ENCODE data around the gene ZNF594. TPM values are rescaled to one million over a fixed set of nuclear protein-coding genes. Genes with fewer than 3 reads are reported as not detected.
"Not testable (repeated sequence)": the region's sequence is repeated elsewhere in the genome, so short reads cannot be mapped to it uniquely, and the experiment has no call there.

Gene ZNF594
- total and polyA plus RNA-seq, 4 donors, result 1.6 to 14.4 (median 5.0) TPM

DNA sequence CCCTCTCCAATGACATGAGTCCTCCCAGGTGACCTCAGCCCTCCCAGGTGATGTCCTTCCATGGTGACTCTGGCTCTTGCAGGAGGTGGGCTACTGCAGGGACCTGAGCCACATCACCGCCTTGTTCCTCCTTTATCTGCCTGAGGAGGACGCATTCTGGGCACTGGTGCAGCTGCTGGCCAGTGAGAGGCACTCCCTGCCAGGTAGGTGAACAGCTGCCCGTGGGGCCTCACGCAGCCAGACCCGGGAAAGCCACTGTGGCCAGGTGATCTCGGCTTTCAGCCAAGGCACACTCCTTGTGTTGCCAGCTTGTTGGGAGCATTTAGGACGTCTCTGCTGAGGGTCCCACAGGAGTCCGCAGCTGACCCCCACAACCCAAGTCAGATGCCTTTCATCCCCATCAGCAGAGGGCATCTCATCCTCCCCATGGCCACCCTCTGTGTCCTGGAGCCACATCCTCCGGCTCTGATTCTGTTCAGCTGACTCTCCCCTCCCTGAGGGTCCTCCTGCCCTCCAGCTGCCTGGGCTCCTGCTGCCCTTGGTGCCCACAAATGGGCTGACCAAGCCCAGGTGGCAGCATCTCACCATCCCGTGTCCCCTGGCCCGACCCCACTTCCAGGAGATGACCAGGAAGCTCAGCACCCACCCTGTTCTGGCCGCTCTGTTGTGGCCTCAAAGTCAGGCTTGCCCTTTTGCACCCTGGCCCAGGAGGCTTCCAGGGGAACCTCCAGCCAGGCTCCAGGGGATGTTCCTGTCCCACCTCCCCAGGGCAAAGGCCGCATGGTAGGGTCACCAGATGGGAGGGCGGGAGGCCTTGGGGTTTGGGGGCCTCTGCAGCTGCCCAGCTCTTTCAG, 55.7 kb downstream of the ZNF594 start:
- H3K36me3 ChIP-seq (ENCODE audit: control insufficient read depth in 4 of 4, insufficient read depth in 4 of 4, low read length in 4 of 4), result no peaks in the 10 kb centered on the region
- H3K9me3 ChIP-seq (ENCODE audit: control insufficient read depth in 4 of 4, insufficient read depth in 3 of 4, low read length in 3 of 4), result peaks cover 0 to 2% (median 0%) of the 10 kb centered on the region in 4 donors
- H3K27me3 ChIP-seq (ENCODE audit: control insufficient read depth in 3 of 3, insufficient read depth in 3 of 3, low read length in 2 of 3), result no peaks in the 10 kb centered on the region
- H3K9ac ChIP-seq (ENCODE audit: insufficient read depth in 1 of 2, low read length in 2 of 2), result no peak overlapping the region
- no peaks in the 10 kb centered on the region for H3K4me1 ChIP-seq (ENCODE audit: control insufficient read depth in 5 of 5, insufficient read depth in 5 of 5, low read length in 5 of 5)
- 81 to 93% methylated on average over 14 of the region's 14 CpGs for WGBS, 2 donors
- no peak for TF ChIP-seq CTCF (IDR thresholded peaks at IDR 0.05; ENCODE audit: control extremely low read depth, extremely low read depth)
- DNase-seq (no peak), ATAC-seq (ENCODE audit: insufficient read depth, low FRiP score) (no peak)
- H3K27ac ChIP-seq (ENCODE audit: low read depth in 1 of 2, low read length in 1 of 2), result no peak overlapping the region
- no peak overlapping the region for H3K4me3 ChIP-seq

DNA sequence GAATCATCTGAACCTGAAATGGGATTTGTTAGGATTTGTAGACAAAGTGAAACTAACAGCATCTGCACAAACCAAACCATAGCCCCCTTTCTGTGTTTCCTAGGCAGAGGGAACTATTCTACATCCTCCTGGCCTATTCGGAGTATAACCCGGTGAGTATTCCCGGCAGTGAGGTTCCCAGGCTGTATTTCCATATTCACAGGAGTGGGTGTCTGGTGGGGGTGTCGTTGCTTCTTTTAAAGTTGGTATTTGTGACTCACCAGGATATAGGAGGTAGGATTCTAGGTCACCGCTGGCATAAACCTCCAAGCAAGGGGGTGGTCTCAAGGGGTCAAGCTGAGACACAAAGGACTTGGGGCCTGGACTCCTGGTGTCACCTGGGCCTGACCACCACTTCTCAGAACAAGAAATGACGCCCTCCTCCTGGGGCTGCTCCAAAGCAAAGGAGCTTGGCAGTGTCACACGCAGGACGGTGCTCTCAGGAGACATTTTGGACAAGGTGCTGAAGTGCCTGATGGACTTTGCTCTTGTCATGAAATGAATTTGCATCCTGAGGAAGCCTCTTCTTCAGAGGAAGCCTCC, 56.4 kb downstream of the ZNF594 start:
- not testable (repeated sequence) for DNase-seq

GRCh38 chr17:5134571-5134970, 57.1 kb downstream of the ZNF594 start:
- not testable (repeated sequence) for H3K36me3 ChIP-seq (ENCODE audit: control insufficient read depth in 4 of 4, insufficient read depth in 4 of 4, low read length in 4 of 4); H3K27me3 ChIP-seq (ENCODE audit: control insufficient read depth in 3 of 3, insufficient read depth in 3 of 3, low read length in 2 of 3); H3K9ac ChIP-seq (ENCODE audit: insufficient read depth in 1 of 2, low read length in 2 of 2); H3K4me3 ChIP-seq; H3K27ac ChIP-seq (ENCODE audit: low read depth in 1 of 2, low read length in 1 of 2); DNase-seq; H3K4me1 ChIP-seq (ENCODE audit: control insufficient read depth in 5 of 5, insufficient read depth in 5 of 5, low read length in 5 of 5); ATAC-seq (ENCODE audit: insufficient read depth, low FRiP score); H3K9me3 ChIP-seq (ENCODE audit: control insufficient read depth in 4 of 4, insufficient read depth in 3 of 4, low read length in 3 of 4)
- WGBS, 2 donors, result 84 to 89% methylated on average over 11 of the region's 11 CpGs

More for the DNA sequence above, 56.4 kb downstream of the ZNF594 start:
- H3K9ac ChIP-seq (ENCODE audit: insufficient read depth in 1 of 2, low read length in 2 of 2); ATAC-seq (ENCODE audit: insufficient read depth, low FRiP score); H3K4me3 ChIP-seq; H3K9me3 ChIP-seq (ENCODE audit: control insufficient read depth in 4 of 4, insufficient read depth in 3 of 4, low read length in 3 of 4); H3K36me3 ChIP-seq (ENCODE audit: control insufficient read depth in 4 of 4, insufficient read depth in 4 of 4, low read length in 4 of 4); H3K4me1 ChIP-seq (ENCODE audit: control insufficient read depth in 5 of 5, insufficient read depth in 5 of 5, low read length in 5 of 5); H3K27me3 ChIP-seq (ENCODE audit: control insufficient read depth in 3 of 3, insufficient read depth in 3 of 3, low read length in 2 of 3); H3K27ac ChIP-seq (ENCODE audit: low read depth in 1 of 2, low read length in 1 of 2): not testable (repeated sequence)
- WGBS, 2 donors, result 82 to 95% methylated on average over 8 of the region's 8 CpGs

DNA sequence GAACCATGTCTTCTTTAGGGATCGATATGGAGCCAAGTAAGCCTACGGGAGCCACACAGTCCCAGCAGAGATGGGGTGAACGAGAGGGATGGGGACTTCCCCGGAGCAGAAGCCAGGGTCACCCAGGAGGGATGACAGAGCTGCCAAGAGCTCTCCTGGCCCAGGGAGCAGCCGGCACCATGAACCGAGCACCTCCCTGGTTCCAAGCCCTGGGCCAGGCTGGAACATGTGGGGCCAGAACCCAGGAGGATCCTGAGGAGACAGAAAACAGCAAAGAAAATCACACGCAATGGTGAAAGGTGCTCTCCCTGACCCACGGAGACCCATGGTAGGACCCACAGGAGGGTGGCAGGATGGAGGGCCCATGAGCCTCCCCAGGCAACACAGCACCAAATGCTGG, 57.7 kb downstream of the ZNF594 start:
- H3K4me3 ChIP-seq; H3K27me3 ChIP-seq (ENCODE audit: control insufficient read depth in 3 of 3, insufficient read depth in 3 of 3, low read length in 2 of 3); H3K9me3 ChIP-seq (ENCODE audit: control insufficient read depth in 4 of 4, insufficient read depth in 3 of 4, low read length in 3 of 4); ATAC-seq (ENCODE audit: insufficient read depth, low FRiP score); DNase-seq; H3K4me1 ChIP-seq (ENCODE audit: control insufficient read depth in 5 of 5, insufficient read depth in 5 of 5, low read length in 5 of 5); H3K36me3 ChIP-seq (ENCODE audit: control insufficient read depth in 4 of 4, insufficient read depth in 4 of 4, low read length in 4 of 4); H3K27ac ChIP-seq (ENCODE audit: low read depth in 1 of 2, low read length in 1 of 2); H3K9ac ChIP-seq (ENCODE audit: insufficient read depth in 1 of 2, low read length in 2 of 2): not testable (repeated sequence)
- WGBS, 2 donors, result 88 to 89% methylated on average over 8 of the region's 8 CpGs

DNA sequence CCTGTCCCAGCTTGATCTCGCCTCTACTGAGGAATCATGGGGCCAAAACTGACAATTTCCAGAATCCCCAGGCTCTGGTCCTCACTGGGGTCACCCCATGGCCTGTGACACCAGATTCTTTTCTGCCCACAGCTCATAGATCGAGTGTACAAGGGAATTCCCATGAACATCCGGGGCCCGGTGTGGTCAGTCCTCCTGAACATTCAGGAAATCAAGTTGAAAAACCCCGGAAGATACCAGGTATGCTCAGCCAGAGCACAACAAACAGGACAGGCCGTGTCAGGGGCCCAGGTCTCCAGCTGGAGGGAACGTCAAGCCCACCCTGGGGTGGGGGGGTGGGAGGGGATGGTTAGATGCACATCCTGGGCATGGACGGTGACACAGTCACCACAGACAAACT, 58.4 kb downstream of the ZNF594 start:
- Histone ChIP-seq H3K4me1 (ENCODE audit: control insufficient read depth in 5 of 5, insufficient read depth in 5 of 5, low read length in 5 of 5) (no peaks in the 10 kb centered on the region), H3K4me3 (no peak overlapping the region), H3K27me3 (ENCODE audit: control insufficient read depth in 3 of 3, insufficient read depth in 3 of 3, low read length in 2 of 3) (no peaks in the 10 kb centered on the region), H3K27ac (ENCODE audit: low read depth in 1 of 2, low read length in 1 of 2) (no peak overlapping the region), H3K9me3 (ENCODE audit: control insufficient read depth in 4 of 4, insufficient read depth in 3 of 4, low read length in 3 of 4) (peaks cover 0 to 2% (median 0%) of the 10 kb centered on the region in 4 donors), H3K9ac (ENCODE audit: insufficient read depth in 1 of 2, low read length in 2 of 2) (no peak overlapping the region), H3K36me3 (ENCODE audit: control insufficient read depth in 4 of 4, insufficient read depth in 4 of 4, low read length in 4 of 4) (no peaks in the 10 kb centered on the region)
- WGBS, 2 donors, result 75 to 87% methylated on average over 8 of the region's 8 CpGs
- no peak for TF ChIP-seq CTCF (IDR thresholded peaks at IDR 0.05; ENCODE audit: control extremely low read depth, extremely low read depth)
- ATAC-seq (ENCODE audit: insufficient read depth, low FRiP score) (no peak), DNase-seq (no peak)

- not testable (repeated sequence) for H3K4me3 ChIP-seq; H3K27ac ChIP-seq (ENCODE audit: low read depth in 1 of 2, low read length in 1 of 2); H3K9ac ChIP-seq (ENCODE audit: insufficient read depth in 1 of 2, low read length in 2 of 2); H3K9me3 ChIP-seq (ENCODE audit: control insufficient read depth in 4 of 4, insufficient read depth in 3 of 4, low read length in 3 of 4); H3K4me1 ChIP-seq (ENCODE audit: control insufficient read depth in 5 of 5, insufficient read depth in 5 of 5, low read length in 5 of 5); H3K36me3 ChIP-seq (ENCODE audit: control insufficient read depth in 4 of 4, insufficient read depth in 4 of 4, low read length in 4 of 4); DNase-seq; ATAC-seq (ENCODE audit: insufficient read depth, low FRiP score); H3K27me3 ChIP-seq (ENCODE audit: control insufficient read depth in 3 of 3, insufficient read depth in 3 of 3, low read length in 2 of 3)
- 93 to 94% methylated on average over 15 of the region's 15 CpGs for WGBS, 2 donors
These were observed 59.0 kb downstream of the ZNF594 start for GRCh38 chr17:5132503-5133225.

Data from lung (tissue), 12 donors.